GM19452 (cell line): Measurements from ENCODE around the gene PCDHB16.
"Not testable (repeated sequence)": the region's sequence is repeated elsewhere in the genome, so short reads cannot be mapped to it uniquely, and the experiment has no call there.

Experiments
- ATAC-seq: cut with Tn5 transposase; IDR thresholded peaks from one replicate; pipeline ENCODE4 v1.9.1; 2021; ENCODE audit not compliant: unreplicated experiment

PCDHB16 gene

DNA sequence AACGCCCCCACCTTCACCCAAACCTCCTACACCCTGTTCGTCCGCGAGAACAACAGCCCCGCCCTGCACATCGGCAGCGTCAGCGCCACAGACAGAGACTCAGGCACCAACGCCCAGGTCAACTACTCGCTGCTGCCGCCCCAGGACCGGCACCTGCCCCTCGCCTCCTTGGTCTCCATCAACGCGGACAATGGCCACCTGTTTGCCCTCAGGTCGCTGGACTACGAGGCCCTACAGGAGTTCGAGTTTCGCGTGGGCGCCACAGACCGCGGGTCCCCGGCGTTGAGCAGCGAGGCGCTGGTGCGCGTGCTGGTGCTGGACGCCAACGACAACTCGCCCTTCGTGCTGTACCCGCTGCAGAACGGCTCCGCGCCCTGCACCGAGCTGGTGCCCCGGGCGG lies 42.7 kb downstream of the PCDHB16 start:
- not testable (repeated sequence) for ATAC-seq

DNA sequence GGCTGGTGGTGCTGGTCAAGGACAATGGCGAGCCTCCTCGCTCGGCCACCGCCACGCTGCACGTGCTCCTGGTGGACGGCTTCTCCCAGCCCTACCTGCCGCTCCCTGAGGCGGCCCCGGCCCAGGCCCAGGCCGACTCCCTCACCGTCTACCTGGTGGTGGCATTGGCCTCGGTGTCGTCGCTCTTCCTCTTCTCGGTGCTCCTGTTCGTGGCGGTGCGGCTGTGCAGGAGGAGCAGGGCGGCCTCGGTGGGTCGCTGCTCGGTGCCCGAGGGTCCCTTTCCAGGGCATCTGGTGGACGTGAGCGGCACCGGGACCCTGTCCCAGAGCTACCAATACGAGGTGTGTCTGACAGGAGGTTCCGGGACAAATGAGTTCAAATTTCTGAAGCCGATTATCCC lies 43.2 kb downstream of the PCDHB16 start:
- not testable (repeated sequence) for ATAC-seq

DNA sequence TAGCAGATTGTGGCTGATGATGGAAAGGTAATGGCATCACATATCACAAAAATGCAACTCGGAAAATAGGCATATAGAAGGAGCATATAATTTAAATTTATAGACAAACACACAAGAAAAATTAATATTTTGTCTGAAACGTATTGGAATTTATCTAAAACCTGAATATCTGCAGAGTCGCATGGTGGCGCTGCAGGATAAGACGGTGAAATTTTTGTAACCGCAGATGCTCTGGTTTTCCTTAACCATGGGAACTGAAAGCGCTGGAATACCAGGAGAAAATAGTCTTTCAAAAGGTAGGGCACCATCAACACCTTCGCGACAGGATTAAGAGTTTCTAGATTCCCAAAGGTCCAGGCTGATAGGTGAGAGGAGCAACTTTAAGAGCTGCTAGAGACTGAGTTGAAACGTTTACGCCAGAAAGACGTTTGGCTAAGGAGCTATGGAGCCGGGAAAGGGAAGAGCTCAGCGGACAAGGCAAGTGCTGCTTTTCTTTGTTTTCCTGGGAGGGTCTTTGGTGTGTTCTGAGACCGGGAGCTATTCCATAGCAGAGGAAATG lies 52.0 kb downstream of the PCDHB16 start:
- ATAC-seq: no peak
